Epithelial cell of proximal tubule (primary cell): ENCODE results near the gene STYXL1. TPM values are rescaled to one million over a fixed set of nuclear protein-coding genes. Genes with fewer than 3 reads are reported as not detected.
"Not testable (repeated sequence)": the region's sequence is repeated elsewhere in the genome, so short reads cannot be mapped to it uniquely, and the experiment has no call there.

Source experiments
- DNase-seq: peaks from one replicate; pipeline ENCODE4 v3.0.0-alpha.2; 2011; ENCODE audit warnings: low read depth
- H3K4me3 ChIP-seq: 2 replicates; pipeline ENCODE4 v1.5.1; 2011; ENCODE audit warnings: low read depth, mild to moderate bottlenecking, low read length
- CTCF ChIP-seq: conservative IDR thresholded peaks from 2 replicates; pipeline ENCODE4 v1.5.1; 2012; ENCODE audit warnings: low read depth, mild to moderate bottlenecking, low read length
- total RNA-seq: library from RNA; depleted of rRNA; stranded (reverse); fragments of >200 nt; gene quantifications from 2 replicates; pipeline ENCODE4 v1.2.3, GENCODE V29; 2015

Gene STYXL1
- total RNA-seq, 1 donor from 2014 or later: 78.0 TPM

GRCh38 chr7:76048668-76048988 is 828 bp upstream of the STYXL1 start:
- no peak for TF ChIP-seq CTCF
- no peak for DNase-seq
- H3K4me3 ChIP-seq: peak overlapping the region; percentile 93

- no peak for TF ChIP-seq CTCF
- peak overlapping the region; percentile 93 for H3K4me3 ChIP-seq
- no peak for DNase-seq
Measured at GRCh38 chr7:76047305-76047810, 442 bp downstream of the STYXL1 start.

- no peak for DNase-seq
- TF ChIP-seq CTCF: no peak
- no peak overlapping the region for H3K4me3 ChIP-seq
Measured at GRCh38 chr7:76044375-76044865, 3.4 kb downstream of the STYXL1 start.

GRCh38 chr7:76040126-76040525 is 7.7 kb downstream of the STYXL1 start:
- no peak for DNase-seq
- TF ChIP-seq CTCF: no peak
- no peak overlapping the region for H3K4me3 ChIP-seq

- TF ChIP-seq CTCF: no peak
- DNase-seq: no peak
- no peak overlapping the region for H3K4me3 ChIP-seq
Measured at GRCh38 chr7:76037310-76037709, 10.5 kb downstream of the STYXL1 start.

- no peak for DNase-seq
- no peak overlapping the region for H3K4me3 ChIP-seq
- TF ChIP-seq CTCF: no peak
Measured at GRCh38 chr7:76031964-76032363, 15.8 kb downstream of the STYXL1 start.

- H3K4me3 ChIP-seq, DNase-seq: not testable (repeated sequence)
Measured at GRCh38 chr7:76029682-76030081, 18.1 kb downstream of the STYXL1 start.

GRCh38 chr7:76023002-76023401 is 24.8 kb downstream of the STYXL1 start:
- TF ChIP-seq CTCF: no peak
- DNase-seq: no peak
- no peak overlapping the region for H3K4me3 ChIP-seq
